Eye (tissue), 1 donor: Measurements from ENCODE around the gene STOML3.
"Not testable (repeated sequence)": the region's sequence is repeated elsewhere in the genome, so short reads cannot be mapped to it uniquely, and the experiment has no call there.

ENCODE experiments used
- DNase-seq: peaks from one replicate; pipeline ENCODE4 v3.0.0-alpha.2; 2015

Gene STOML3, protein sequence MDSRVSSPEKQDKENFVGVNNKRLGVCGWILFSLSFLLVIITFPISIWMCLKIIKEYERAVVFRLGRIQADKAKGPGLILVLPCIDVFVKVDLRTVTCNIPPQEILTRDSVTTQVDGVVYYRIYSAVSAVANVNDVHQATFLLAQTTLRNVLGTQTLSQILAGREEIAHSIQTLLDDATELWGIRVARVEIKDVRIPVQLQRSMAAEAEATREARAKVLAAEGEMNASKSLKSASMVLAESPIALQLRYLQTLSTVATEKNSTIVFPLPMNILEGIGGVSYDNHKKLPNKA

DNA sequence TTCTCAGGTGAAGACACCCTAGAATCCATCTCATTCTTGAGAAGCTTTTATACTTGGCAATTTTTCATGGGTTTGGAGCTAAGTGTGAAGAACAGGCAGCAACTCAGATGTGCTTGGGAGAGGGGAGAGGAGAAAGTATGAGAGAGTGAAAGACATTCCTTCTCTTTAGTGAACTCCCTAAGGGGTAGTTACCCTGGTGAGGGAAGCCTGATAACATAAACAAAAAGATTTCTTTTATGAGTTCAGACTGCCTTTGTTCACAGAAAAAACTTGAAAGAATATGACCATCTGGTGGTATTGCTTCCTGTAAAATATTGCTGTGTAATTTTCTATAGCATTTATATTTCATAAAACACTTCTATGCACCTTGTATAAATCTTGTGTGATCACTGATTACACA lies at the start of gene STOML3:
STOML3 (minus strand) TSS at position 139 of the 400 bp plus-strand sequence; CDS start at position 29, 110 bp downstream.
- DNase-seq = peak; percentile 10

DNA sequence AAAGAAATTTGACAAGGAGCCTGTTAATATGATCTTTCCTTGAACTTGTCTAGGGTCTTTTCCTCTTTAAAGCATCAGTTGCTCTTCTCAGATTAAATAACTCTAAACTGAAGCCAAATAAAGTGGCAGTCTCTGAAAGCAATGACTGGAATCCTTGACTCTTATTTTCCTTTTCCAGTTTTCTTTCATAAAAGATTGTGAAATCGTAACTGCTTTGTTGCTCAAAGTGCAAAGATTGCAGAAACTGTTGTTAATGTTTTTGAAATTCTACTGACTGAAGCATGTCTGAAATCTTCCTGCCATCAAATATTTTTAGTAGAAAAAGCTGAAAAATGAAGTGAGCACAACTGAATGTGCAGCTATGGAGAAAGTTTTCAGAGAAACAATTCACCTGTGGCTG lies 49.6 kb upstream of the STOML3 start:
- DNase-seq = no peak

DNA sequence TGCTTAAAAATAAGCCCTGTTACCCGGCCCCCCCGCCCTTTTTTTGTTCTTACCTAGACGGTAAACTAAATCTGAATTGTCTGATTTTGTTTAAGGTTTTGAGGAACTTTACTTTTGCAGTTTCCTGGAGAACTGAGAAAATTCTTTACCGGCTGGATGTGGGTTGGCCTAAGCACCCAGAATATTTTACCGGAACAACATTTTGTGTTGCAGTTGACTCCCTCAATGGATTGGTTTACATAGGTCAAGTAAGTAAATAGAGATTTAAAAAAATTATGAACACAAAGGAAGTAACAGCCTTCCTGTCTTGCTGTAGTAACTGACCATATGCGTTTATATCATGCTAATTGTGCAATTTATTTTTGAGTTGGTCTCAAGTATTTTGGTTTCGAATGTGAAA lies 48.4 kb upstream of the STOML3 start:
- peak; percentile 8 for DNase-seq

DNA sequence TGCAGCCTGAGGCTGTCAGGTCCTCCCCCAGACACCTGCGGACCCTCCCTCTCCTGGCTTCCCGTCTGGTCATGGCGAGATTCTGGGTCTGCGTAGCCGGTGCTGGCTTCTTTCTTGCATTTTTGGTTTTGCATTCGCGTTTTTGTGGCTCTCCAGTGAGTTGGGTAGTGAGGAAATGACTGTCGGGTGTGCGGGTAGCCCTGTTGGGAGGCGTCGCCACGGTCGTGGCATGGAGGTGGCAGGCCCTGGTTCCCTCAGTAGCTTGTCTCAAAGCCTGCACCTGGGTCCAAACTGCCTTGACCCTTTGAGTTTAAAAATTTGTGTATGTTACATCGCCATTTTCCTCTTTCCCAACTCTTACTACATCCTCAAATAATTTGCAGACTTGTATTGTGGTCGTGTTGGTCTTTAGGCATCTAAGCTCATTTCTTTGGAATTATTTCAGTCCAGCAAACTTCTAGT lies 48.0 kb upstream of the STOML3 start:
- no peak for DNase-seq

DNA sequence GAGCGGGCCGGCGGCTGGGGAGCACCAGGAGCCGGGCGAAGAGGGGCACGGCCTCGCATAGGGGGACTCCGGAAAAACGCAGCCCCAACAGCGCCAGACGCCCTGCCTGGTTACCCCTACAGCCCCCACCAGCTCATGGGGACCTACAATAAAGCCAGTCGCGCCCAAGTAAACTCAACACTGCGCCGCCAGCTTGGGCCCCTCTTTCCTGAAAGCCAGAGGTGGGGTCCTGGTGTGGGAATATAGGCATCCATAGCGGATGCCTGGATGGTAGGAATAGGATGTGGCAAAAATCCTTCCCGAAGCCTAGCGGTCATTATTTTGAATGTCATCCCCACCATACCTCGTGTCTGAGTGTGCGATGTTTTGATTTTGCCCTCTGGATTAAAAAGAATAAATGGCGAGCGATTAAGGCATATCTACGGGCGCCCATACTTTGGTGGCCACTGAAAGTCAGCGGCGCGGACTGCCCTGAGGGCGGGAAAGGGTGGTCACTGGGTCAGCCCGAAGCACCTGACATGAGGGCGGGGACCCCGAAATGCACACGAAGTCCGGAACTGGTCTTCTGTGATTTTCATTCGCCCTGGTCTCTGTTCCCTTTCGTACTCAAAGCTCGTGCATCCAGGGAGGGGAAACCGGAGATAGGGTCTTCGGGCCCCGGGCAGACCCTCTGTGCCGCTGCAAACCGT lies 47.4 kb upstream of the STOML3 start, which contains the start of the genes NHLRC3 and PROSER1:
NHLRC3 (plus strand) TSS at position 577 of the 689 bp plus-strand sequence. CDS start 184 bp downstream, outside the sequence.
PROSER1 (minus strand) TSS at position 210 of the 689 bp plus-strand sequence. CDS start 847 bp downstream, outside the sequence.
- peak; percentile 99 for DNase-seq

DNA sequence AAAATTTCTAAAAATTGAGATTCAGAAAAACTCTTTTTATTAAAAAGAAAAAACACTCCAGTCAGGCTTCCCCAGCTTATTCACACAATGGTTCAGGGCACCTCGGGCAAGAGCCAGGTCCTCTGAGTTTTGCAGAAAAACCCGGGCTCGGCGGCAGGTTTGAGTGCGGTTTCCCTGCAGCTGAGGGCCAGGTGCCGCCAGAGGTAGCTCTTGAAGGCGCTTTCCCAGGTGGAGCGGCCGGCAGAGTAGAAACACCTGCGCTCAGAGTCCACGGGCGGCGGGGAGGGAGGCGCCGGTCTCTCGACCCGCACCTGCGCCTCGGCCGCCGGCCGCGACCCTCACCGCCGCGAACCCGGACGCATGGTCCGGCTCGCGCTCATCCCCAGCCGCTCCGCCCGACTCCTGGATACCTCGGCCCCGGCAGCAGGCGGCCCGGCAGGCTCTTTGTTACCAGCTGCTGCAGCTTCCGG lies 46.8 kb upstream of the STOML3 start:
- DNase-seq = no peak

DNA sequence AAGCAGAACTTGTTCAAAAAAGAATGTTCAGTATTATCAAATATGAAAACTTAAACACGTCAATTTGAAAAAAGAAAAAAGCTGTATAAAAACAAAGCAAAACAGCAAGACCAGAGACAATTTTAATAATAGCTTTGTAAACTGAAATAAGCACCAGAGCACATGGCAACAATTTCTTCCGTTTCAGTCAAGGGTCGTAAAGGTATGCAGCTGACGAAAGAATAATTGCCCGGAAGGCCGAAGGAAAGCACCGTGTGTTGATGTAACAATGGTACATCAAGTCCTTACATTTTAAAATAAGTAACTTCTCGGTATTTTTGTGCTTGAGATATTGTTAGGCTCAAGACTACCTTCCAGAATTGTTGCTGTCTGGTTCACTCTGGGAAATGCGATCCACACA lies 45.6 kb upstream of the STOML3 start:
- peak; percentile 33 for DNase-seq

DNA sequence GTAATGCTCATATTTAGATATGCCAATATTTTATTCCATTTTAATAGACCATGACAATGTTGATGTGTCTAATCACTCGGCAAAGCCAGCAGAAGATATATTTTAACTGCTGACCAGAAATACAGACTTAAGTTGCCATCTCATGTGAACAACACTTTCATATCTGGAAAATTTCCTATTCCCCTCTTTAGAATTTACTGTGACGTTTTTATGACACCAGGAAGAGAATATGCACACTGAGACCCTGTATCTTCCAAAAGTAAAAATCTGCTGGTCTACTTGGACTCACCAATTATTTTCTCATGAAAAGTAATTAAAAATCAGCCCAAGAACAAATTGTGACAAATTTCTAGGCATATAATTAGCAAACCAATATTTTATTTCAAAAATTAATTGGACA lies 45.2 kb upstream of the STOML3 start:
- peak; percentile 4 for DNase-seq

DNA sequence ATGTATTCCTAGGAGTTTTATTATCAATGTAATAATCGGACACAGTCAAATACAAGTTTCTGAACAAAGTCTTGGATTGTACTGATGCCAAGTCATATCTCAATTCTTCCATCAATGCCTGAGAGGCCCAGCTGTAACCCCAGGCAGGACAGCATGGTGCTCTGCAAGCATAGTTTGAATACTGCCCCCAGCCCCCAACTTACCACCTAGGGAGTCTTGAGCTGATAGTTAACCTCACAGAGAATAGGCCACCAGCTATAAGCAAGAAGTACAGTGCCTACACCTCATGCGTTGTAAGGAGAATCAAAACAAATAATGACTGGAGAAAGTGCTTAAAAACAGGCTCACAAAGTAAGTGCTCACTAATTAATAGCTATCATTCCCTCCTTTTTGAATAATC lies 44.6 kb upstream of the STOML3 start:
- no peak for DNase-seq

DNA sequence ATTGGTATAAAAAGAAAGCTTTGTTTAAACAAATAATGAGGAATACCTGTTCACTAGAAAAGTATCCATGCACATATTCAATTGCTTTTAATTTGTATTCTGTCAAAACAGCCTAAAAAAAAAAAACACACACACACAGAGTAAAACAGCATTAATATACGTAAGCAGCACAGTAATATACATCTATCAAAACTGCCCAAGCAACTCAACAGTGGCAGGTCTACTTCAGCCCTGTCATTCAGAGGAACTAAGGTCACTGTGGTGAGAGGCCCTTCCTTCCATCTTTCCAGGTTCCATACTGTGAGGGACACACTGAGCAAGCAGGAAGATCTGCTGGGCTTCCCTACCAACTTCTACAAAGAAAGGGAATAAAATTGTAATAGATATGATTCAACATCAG lies 43.5 kb upstream of the STOML3 start:
- no peak for DNase-seq

DNA sequence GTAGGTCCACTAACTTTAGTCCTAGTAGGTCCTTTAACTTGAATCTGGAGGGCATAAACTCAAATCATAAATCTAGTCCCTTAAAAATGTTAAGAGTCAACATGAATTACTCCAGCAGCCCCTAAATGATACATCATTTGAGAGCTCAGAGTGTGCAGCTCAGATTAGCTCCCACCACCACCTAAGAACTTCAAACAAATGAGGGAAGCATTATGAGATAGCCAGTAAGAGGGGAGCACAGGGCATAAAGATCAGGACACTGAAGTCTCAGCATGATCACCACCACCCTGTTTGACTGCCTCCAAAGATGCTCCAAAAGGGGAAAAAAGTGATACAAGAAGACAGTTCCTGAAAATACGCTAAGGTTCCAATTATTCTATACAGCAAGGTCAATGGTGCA lies 41.5 kb upstream of the STOML3 start:
- DNase-seq = no peak

DNA sequence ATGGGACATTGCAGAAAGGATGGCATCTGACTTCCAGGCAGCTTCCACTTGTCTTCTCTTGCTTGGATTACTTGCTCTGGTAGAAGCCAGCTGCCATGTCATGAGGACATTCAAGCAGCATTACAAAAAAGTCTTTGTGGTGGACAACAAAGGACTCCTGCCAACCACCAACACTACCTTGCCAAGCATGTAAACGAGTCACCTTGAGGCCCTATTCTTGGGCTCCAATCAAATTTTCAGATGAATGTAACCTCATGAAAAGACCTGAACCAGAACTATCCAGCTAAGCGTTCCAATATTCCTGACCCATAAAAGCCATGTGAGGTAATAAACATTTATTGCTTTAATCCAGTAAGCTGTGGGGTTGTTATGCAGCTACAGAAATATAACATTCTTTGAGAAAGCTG lies 34.8 kb upstream of the STOML3 start:
- no peak for DNase-seq

DNA sequence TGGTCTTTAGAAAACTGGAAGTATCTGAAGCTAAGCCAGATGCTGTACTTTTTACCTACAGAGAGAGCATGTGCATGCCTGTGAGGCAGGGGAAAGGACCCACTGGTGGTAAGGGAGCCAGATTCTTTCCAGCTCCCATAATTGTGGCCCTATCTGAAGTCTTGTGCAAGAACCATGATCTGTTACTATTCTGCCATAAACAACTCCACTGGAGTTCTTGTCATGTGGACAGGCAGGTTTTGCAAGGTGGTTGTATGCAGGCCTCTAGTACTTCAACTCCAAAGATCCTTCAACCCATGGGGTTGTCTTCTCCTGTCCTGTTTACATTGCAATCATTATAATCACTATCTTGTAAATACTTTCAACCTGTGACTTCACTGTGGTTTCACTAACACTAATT lies 33.1 kb upstream of the STOML3 start:
- DNase-seq = no peak

DNA sequence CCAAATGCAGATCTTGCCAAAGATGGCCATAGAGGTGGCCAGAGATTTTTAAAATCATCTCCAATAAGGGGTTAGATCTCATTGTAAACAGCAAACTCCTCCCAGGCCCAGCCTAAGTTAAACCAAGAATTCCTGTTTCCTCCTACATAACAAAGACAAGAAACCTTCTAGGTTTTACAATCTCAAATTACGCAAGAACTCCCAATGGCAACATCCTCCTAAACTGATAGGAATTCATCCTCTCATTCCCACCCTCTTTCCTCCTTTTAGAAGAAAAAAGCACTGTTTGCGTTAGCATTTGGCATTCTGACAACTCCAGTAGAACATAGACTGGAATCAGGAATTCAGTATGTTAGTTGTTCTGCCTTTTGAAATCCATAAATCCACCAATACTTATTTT lies 32.7 kb upstream of the STOML3 start:
- DNase-seq = no peak

DNA sequence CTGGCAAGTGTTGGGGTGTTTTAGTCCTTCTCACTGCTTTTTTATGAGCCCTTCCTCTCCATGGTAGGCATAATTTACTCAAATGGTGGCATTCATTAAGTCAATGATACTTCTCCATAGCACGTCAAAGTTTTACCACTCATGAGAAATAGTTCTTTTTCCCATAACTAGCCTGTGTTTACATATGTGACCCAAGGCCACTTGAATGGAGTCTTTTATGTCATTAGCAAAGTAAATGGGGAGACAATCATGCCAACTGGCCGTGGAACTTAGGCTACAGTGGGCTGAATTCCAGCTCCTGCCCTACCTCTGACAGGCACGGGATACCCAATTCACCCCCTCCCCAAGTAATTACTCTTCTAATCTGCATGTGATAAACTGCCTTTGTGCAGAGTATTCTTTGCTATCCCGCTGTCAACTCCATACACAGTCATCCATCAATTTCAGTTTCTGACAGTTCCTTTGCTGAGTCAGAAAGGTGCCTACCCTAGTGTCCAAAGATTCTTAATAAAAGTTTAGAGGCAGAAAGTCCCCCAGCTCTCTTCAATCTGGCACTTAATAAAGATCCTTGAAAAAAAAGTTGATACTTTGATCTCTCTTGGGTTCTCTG lies 30.3 kb upstream of the STOML3 start:
- no peak for DNase-seq

DNA sequence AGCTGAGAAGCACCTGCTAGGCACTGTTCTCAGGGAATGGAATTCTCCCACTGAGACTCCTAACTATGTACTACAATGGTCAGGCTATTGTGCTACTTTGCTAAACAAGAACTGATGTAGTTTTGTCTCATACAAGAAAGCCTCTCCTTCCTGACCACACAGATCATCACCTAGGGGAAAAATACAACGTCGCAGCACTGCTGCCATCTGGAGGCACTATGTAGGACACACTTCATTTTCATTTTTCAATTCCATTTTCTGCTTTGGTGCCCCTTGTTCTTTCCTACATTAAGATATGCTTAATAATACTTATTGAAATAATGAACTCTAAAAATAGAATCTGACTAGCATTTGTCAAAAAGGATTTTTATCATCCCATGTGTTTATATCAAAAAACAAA lies 26.2 kb upstream of the STOML3 start:
- peak; percentile 74 for DNase-seq

DNA sequence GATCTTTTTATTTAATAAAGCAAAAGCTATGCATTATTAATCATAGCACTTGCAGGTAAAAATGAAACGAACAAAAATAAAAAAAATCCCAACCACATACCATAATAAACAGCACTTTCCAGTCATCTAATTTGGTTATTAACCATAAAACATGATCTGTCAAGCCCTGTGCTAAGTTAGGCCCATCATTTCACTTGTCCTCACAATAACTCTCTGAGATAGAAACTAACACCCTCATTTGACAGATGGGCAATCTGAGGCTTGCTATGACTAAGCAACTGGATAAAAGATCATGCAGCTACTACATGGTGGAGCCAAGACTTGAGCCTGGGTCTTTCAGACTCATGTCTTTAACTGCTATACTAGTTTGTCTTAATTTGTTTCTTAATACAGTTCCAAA lies 25.5 kb upstream of the STOML3 start:
- no peak for DNase-seq

DNA sequence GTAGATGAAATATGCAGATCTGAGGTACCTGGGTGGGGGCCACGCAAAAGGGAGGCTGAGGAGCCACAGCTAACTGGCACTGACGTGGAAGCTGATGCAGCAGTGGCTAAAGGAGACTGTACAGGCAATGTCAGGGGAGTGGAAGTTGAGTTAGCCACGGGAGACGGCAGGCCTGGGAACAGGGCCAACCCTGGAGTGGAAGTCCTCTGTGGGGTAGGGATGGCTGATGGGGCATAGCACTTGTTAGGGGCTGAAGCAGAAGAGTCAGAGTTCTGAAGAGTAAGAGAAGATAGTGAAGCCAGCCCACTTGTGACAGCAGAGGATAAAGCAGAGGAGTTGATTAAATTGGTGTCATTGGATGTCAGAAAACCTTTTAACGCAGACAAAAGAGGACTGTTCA lies 22.8 kb upstream of the STOML3 start:
- DNase-seq = no peak

DNA sequence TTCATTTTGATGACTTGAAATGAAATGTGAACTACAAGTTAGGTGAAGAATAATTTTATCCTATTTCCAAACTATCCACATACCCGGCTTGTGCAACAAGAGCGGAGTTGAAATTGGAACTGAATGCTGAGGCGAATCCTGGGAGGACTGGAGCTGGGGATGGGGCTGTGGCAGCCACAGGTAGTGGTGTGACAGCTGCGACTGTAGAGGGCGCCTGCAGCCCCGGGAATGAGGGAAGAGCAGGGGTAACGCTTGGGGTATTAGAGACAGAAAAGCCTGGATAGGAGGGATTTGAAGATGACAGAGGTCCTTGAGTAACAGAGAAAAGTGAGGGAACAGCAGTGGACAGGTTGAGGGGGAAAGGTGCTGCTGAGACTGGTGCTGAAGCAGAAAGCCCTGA lies 22.0 kb upstream of the STOML3 start:
- DNase-seq = no peak

DNA sequence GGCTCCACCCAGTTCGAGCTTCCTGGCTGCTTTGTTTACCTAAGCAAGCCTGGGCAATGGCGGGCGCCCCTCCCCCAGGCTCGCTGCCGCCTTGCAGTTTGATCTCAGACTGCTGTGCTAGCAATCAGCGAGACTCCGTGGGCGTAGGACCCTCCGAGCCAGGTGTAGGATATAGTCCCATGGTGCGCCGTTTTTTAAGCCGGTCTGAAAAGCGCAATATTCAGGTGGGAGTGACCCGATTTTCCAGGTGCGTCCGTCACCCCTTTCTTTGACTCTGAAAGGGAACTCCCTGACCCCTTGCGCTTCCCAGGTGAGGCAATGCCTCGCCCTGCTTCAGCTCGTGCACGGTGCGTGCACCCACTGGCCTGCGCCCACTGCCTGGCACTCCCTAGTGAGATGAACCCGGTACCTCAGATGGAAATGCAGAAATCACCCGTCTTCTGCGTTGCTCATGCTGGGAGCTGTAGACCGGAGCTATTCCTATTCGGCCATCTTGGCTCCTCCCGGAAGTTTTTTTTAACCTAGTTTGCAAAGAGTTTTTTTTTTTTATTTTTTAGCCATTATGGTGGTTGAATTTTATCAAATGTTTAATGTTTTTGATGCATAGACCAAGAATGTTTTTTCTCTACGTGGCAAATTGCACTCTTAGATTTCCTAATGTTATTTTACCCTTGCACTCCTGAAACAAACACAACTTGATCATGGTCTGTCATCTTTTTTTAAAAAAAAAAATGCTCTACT lies 15.9 kb upstream of the STOML3 start:
- DNase-seq = not testable (repeated sequence)

DNA sequence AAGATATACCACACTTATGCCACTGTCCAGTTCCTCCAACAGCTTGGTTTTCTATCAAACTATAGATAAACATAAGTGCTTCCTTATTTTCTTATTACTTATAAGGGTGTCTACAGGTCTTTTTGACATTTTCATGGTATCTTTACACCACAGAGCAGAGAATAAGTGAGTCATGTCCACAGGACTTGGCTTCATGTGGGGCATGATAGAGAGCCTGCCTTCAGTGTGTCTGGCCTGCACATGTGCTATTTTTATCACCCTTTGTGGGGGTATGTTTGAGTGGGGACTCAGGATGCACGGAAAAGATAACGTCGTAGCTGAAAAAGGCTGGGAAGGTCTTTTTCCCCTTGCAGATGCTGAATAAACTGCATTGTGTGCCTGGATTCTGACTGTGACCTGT lies 8.1 kb upstream of the STOML3 start:
- no peak for DNase-seq

DNA sequence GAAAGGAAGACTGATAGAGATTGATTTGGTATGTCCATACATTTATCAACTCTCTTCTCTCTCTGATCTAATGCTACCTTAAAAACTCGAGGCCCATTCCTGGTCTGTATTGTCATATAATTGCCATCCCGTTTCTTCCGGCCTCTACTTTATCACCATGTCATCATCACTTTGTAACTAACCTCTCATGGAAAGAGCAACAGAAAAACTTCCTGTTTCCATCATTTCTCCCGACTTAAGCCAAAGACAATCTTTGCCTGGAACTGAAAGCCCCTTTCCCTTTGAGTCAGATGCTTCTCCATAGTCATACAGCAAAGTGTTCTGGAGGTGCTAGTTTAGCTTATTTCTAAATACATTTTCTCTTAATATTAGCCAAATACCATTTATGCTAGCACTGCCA lies 2.8 kb upstream of the STOML3 start:
- DNase-seq = no peak

DNA sequence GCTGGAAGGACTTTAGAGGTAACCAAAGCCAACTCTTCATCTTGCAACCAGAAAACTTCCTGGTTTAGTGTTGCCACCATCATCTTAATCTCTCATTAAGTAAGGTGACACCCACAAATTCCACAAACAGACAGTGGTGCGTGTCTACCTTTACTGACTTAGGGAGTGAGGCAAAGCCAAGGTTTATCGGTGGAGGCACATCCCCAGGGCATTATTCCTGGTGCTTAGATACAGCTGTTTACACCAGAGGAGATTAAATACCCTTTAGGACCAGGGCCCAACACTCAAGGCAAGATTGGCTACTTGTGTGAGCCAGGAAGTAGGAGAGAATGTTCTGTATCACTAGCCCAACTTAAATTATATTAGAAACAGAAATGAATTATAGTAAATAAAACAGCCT lies 9.5 kb downstream of the STOML3 start:
- DNase-seq = no peak
